ENCODE data around the gene ANK3.

ANK3 gene

DNA sequence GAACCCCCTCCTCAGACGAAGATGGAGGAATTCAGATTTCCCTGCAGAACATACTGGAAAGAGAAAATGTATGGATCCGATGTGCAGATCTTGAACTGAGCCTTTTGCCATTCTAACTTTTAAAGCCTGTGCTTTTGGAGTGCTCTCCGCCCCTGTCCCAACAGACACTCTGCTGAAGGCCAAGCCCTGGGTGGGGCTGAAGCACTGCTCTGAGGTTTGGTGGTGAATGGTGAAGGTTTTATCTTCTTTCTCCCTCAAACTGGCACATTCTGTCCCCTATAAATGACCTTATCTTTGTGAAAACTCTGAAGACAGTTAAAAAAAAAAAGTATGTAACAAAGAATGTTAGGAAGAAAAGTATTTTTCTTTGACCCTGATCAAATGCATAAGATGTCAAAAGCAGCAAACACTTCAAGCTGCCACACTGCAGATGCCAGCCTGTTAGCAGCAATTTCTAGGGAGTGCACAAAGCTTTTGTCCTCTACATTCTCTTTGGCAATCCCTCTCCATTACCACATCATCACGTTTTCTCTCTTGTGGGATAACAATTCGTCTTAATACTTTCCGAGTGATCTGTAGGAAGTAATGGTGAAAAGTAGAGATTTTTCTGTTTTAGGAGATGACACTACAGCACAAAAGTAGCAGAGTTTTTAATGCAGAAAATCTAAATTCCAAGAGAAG lies 346.0 kb downstream of the ANK3 start:
- in situ Hi-C loops (cut with MboI; ENCODE audit: low sequenced_read_pairs): loop anchor here (25.0 kb wide), 1 partner anchor 406 kb away; no protein-coding TSS in a partner anchor

- in situ Hi-C loops (cut with MboI; ENCODE audit: low sequenced_read_pairs): loop anchor here (25.0 kb wide), 1 partner anchor 406 kb away; no protein-coding TSS in a partner anchor
Observed at GRCh38 chr10:60042914-60043313, 346.8 kb downstream of the ANK3 start.

DNA sequence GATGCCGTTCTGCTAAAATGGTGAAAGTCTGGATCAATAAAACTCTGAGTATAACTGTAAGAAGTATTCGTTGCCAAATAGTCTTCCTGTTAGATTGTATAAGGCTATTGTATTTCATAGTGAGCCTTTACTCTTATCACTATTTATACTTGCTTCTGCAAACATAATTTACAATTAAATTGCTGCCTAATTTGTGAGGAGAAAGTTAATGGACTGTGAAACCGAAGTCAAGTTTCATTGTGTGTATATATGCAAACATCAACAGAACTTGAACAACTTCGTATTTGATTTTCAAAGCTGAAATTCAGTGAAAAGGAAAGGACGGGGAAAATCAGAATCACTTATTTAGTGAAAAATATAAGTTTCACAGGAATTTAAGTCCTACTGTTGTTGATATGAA lies 347.4 kb downstream of the ANK3 start:
- in situ Hi-C loops (cut with MboI; ENCODE audit: low sequenced_read_pairs): loop anchor here (25.0 kb wide), 1 partner anchor 405 kb away; no protein-coding TSS in a partner anchor

DNA sequence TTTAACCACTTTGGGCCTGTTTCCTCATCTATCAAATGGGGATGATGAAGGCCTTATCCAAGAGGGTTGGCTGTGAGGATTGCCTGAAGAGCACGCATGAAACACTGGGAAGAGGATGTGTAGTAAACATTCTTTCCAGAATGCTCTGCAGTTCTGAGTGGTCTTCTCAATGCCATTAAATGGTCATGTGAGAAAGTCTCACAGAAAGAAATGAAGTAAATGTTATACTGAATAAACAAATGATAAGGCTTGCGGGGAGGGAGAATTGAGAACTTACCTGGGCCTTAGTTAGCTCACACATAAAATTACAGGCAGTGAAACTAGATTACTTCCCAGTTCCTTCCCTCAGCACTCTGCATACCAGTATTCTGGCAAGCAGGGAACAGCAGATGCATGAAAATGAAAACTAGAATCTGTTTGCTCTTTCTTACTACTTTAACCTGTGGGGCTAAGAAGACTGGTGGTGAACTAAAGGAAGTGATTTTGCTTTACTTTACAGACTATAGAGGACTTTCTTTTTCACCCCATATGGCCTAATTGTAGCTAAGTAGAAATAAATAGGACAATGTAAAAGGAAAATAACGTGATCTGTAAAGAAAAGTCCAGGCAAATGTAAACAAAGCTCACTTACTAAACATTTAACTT lies 348.1 kb downstream of the ANK3 start:
- in situ Hi-C loops (cut with MboI; ENCODE audit: low sequenced_read_pairs): loop anchor here (25.0 kb wide), 1 partner anchor 404 kb away; no protein-coding TSS in a partner anchor

- in situ Hi-C loops (cut with MboI; ENCODE audit: low sequenced_read_pairs): loop anchor here (25.0 kb wide), 1 partner anchor 403 kb away; no protein-coding TSS in a partner anchor
Observed at GRCh38 chr10:60040014-60040662, 349.5 kb downstream of the ANK3 start.

GRCh38 chr10:60035984-60036383 lies 353.7 kb downstream of the ANK3 start:
- in situ Hi-C loops (cut with MboI; ENCODE audit: low sequenced_read_pairs): loop anchor here (25.0 kb wide), 1 partner anchor 399 kb away; no protein-coding TSS in a partner anchor

GRCh38 chr10:60035375-60035774 lies 354.3 kb downstream of the ANK3 start:
- in situ Hi-C loops (cut with MboI; ENCODE audit: low sequenced_read_pairs): loop anchor here (25.0 kb wide), 1 partner anchor 398 kb away; no protein-coding TSS in a partner anchor

GRCh38 chr10:60032723-60033122 lies 357.0 kb downstream of the ANK3 start:
- in situ Hi-C loops (cut with MboI; ENCODE audit: low sequenced_read_pairs): loop anchor here (25.0 kb wide), 1 partner anchor 395 kb away; no protein-coding TSS in a partner anchor

GRCh38 chr10:60031664-60032063 lies 358.0 kb downstream of the ANK3 start:
- in situ Hi-C loops (cut with MboI; ENCODE audit: low sequenced_read_pairs): loop anchor here (25.0 kb wide), 1 partner anchor 394 kb away; no protein-coding TSS in a partner anchor

DNA sequence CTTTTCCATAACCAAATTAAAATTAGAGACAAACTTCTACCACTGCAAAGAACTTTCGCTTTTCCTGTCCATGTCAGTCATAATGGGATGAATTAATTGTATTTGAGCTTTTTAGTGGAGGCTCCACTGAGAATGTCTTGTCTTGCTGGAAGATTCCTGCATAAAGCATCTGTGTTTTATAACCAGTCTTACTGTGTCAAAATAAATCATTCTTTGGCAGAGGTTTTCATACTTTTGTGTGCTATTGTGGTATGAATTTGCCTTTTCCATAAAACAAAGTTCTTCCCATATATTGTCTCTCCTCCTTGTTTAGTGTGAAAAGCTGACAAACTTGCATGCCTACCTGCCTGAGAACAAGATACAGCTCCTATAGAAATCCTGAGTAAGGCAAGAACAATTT lies 358.5 kb downstream of the ANK3 start:
- in situ Hi-C loops (cut with MboI; ENCODE audit: low sequenced_read_pairs): loop anchor here (25.0 kb wide), 1 partner anchor 394 kb away; no protein-coding TSS in a partner anchor

GRCh38 chr10:60029475-60029874 lies 360.2 kb downstream of the ANK3 start:
- in situ Hi-C loops (cut with MboI; ENCODE audit: low sequenced_read_pairs): loop anchor here (25.0 kb wide), 1 partner anchor 392 kb away; no protein-coding TSS in a partner anchor

DNA sequence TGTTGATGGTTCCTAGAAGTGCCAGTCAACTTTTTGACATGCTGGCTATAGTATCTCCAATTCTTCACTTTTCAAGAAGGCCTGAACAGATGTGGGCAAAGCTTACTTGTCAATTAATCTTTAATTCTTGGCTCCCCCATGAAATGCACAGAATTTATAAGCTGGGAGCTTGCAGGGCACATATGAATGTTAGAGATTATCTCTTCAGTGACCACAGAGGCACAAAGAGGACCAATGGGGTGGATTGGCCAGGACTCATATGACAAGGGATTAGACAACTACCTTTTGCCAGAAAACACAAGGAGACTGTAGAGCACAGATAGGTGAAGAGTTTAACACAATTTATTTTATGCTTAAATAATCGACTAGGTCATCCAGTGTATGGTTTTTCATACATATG lies 361.6 kb downstream of the ANK3 start:
- in situ Hi-C loops (cut with MboI; ENCODE audit: low sequenced_read_pairs): loop anchor here (25.0 kb wide), 1 partner anchor 391 kb away; no protein-coding TSS in a partner anchor

- in situ Hi-C loops (cut with MboI; ENCODE audit: low sequenced_read_pairs): loop anchor here (25.0 kb wide), 1 partner anchor 388 kb away; no protein-coding TSS in a partner anchor
Observed at GRCh38 chr10:60025279-60025678, 364.4 kb downstream of the ANK3 start.

GRCh38 chr10:60024506-60024905 lies 365.2 kb downstream of the ANK3 start:
- in situ Hi-C loops (cut with MboI; ENCODE audit: low sequenced_read_pairs): no loop called here

DNA sequence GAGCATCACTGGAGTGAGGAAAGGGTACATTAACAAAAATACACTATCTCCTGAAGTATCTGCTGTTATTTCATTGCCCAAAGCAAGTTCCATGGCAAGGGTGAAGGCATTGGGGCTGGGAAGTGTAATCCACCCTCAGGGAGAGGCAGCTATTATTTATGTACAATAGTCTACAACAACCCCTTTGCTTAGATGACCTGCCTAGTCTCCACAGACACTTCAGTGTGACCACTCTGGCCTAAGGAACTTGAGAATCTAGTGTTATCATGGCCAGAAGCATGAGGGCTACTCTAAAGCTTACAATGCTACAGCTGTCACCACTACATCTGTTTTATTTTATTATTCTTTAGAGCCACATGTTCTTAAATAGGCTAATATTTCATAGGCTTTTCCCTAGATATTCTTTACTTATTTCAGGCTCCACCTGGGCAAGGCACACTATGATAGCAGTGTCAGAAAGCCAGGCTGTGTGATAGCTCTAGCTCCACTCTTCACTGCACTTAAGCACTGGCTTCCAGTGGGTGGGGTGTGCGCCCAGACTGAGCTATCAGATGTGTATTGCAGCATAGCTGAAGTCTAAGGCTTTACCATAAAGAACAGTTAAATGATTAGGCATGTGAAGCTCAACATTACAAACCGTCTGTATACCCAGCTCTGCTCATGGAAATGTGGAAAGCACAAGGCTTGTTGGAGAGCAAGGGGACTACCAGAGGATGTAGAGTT lies 366.4 kb downstream of the ANK3 start:
- in situ Hi-C loops (cut with MboI; ENCODE audit: low sequenced_read_pairs): no loop called here

DNA sequence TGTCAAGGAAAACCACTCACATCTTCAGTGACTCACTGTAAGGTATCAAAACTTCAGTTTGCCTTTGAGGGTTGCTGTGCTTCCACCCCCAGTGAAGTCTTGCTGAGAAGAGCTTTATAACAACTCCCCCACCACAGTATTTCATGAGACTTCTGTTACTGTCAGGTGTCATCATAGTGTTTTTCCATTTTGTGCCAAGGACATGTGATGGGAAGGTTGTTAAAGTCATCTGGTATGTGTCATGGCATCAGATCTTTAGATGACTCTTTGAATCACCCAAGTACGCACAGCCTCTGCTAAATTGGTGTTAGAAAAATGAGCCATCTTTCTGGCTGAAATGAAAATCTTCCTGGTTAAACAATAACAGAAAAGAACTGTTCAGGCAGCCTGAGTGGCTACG lies 368.3 kb downstream of the ANK3 start:
- in situ Hi-C loops (cut with MboI; ENCODE audit: low sequenced_read_pairs): no loop called here

- in situ Hi-C loops (cut with MboI; ENCODE audit: low sequenced_read_pairs): no loop called here
Observed at GRCh38 chr10:60016794-60017193, 372.9 kb downstream of the ANK3 start.

- in situ Hi-C loops (cut with MboI; ENCODE audit: low sequenced_read_pairs): no loop called here
Observed at GRCh38 chr10:60009710-60010383, 379.8 kb downstream of the ANK3 start.

DNA sequence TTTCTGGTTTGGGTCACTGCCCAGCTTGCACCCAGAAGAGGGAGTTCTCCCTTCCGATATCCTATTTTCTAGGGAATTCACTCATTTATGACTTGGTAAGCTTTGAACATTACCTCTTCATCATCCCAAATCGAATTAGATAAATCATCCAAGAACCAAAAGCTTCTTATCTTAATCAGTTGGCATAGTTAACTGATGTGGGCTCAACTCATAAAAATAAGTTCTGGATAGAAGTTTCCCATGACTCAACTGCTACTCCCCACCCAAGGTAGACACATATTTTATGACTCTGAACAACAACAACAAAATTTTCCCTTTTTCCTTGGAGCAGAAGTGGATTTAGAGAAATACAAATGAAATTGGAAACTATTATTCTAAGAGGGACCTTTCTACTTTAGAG lies 380.4 kb downstream of the ANK3 start:
- in situ Hi-C loops (cut with MboI; ENCODE audit: low sequenced_read_pairs): no loop called here

- in situ Hi-C loops (cut with MboI; ENCODE audit: low sequenced_read_pairs): no loop called here
Observed at GRCh38 chr10:60008816-60009215, 380.9 kb downstream of the ANK3 start.

Data from HL-60/S4 treated with retinoic acid at 250 ng/mL for 4 days and 3 days (cell line).